Calu3 (cell line): ENCODE measurements around the gene ASTN2. TPM values are rescaled to one million over a fixed set of nuclear protein-coding genes. Genes with fewer than 3 reads are reported as not detected.

Experiments used
- BruUV-seq: library from RNA; stranded (reverse); fragments of 400-500 nt; replicated peaks from 2 replicates; lab custom pipeline; 2021; lab: Mats Ljungman, UMichigan
- CTCF ChIA-PET: fragments of 300-600 bp; sonication (Branson Sonifier 250); formaldehyde crosslinking; loops from one replicate; lab custom pipeline; 2022; ENCODE audit warnings: antibody characterized with exemption; lab: Charles Lee
- DNase-seq: peaks from one replicate; pipeline ENCODE4 v3.0.0; 2022
- H3K27ac Mint-ChIP-seq: one replicate; pipeline ENCODE4 v1.8.0; 2022; ENCODE audit warnings: mixed read lengths; ENCODE audit not compliant: unreplicated experiment
- H3K27me3 Mint-ChIP-seq: one replicate; pipeline ENCODE4 v1.8.0; 2022; ENCODE audit warnings: mixed read lengths; ENCODE audit not compliant: unreplicated experiment
- H3K36me3 Mint-ChIP-seq: one replicate; pipeline ENCODE4 v1.8.0; 2022; ENCODE audit warnings: mild to moderate bottlenecking, moderate library complexity, mixed read lengths; ENCODE audit not compliant: insufficient read depth, unreplicated experiment
- H3K4me1 Mint-ChIP-seq: one replicate; pipeline ENCODE4 v1.8.0; 2022; ENCODE audit warnings: mild to moderate bottlenecking, low read depth, mixed read lengths; ENCODE audit not compliant: unreplicated experiment
- H3K4me3 Mint-ChIP-seq: one replicate; pipeline ENCODE4 v1.8.0; 2022; ENCODE audit warnings: mild to moderate bottlenecking, low read depth, moderate library complexity, mixed read lengths; ENCODE audit not compliant: unreplicated experiment
- H3K9me3 Mint-ChIP-seq: one replicate; pipeline ENCODE4 v1.8.0; 2022; ENCODE audit warnings: low read depth, mixed read lengths; ENCODE audit not compliant: unreplicated experiment
- CTCF ChIP-seq: fragments of 200-600 bp; IDR thresholded peaks from one replicate; pipeline ENCODE4 v1.8.0; 2022; ENCODE audit warnings: antibody characterized with exemption; ENCODE audit not compliant: unreplicated experiment
- intact Hi-C: fragments of 100-400 bp; cut with micrococcal nuclease; formaldehyde crosslinking; loops from one replicate; pipeline ENCODE4 v1.10.0; 2022; ENCODE audit not compliant: unreplicated experiment
- total RNA-seq: library from RNA; stranded (reverse); gene quantifications from 2 replicates; pipeline ENCODE4 v1.2.3, GENCODE V29; 2022

ASTN2 gene
- total RNA-seq, 1 experiment from 2014 or later, result 1.7 TPM

DNA sequence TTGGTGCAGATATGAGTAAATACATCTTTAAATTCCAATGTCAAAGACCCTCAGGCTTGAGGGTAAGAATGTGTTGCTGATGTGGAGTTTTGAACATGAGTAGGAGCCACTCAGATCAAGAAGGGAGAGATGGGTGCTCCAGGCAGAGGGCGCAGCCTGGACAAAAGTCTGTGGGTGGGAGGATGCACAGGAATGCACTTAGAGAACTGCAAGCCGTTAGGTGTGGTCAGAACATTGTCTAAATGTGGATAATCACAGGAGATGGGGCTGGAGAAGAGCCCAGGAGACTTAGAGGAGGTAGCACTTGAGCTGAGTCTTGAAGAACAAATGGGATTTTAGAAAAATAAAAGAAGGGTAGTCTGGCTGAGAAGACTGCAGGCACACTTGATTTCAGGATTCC lies 1005.7 kb downstream of the ASTN2 start:
- Mint-ChIP-seq H3K9me3 (peaks cover 2% of the 10 kb centered on the region), H3K4me3 (no peak overlapping the region), H3K27me3 (no peaks in the 10 kb centered on the region), H3K4me1 (no peaks in the 10 kb centered on the region), H3K27ac (no peak overlapping the region), H3K36me3 (no peaks in the 10 kb centered on the region)
- DNase-seq, result no peak
- CTCF ChIA-PET, result no interaction called here
- intact Hi-C loops, result no loop called here
- BruUV-seq, result no TSS peak
- no peak for TF ChIP-seq CTCF

DNA sequence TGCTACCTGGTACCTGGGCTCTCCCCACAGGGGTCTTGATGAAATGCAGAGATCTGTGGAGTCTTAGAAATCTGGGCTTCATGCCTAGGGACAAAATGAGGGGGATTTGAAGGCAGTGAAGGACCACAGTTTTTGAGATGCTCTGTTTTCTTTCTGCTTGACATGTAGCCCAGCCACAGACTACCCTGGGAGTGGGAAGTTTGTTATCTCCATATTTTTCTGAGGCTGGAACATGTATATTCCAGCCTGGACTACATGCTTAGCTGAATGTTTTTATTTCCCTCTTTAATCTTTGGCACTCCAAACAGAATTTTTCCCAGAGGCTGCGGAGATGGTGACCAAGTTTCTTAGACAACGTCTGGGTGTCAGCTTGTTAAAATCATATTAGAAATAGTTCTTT lies 1008.4 kb downstream of the ASTN2 start:
- CTCF ChIA-PET, result no interaction called here
- intact Hi-C loops, result no loop called here
- BruUV-seq, result no TSS peak
- Mint-ChIP-seq H3K9me3 (peaks cover 2% of the 10 kb centered on the region), H3K27ac (no peak overlapping the region), H3K27me3 (no peaks in the 10 kb centered on the region), H3K4me1 (no peaks in the 10 kb centered on the region), H3K4me3 (no peak overlapping the region), H3K36me3 (no peaks in the 10 kb centered on the region)
- TF ChIP-seq CTCF, result no peak
- DNase-seq, result no peak

GRCh38 chr9:116405321-116405720 lies 1009.5 kb downstream of the ASTN2 start:
- no peak overlapping the region for H3K4me3 Mint-ChIP-seq
- no peak for DNase-seq
- intact Hi-C loops, result no loop called here
- no peaks in the 10 kb centered on the region for H3K4me1 Mint-ChIP-seq
- CTCF ChIA-PET, result no interaction called here
- BruUV-seq, result no TSS peak
- no peak overlapping the region for H3K27ac Mint-ChIP-seq
- peaks cover 2% of the 10 kb centered on the region for H3K9me3 Mint-ChIP-seq
- no peaks in the 10 kb centered on the region for H3K36me3 Mint-ChIP-seq
- TF ChIP-seq CTCF, result no peak
- H3K27me3 Mint-ChIP-seq, result no peaks in the 10 kb centered on the region

- BruUV-seq, result no TSS peak
- no peaks in the 10 kb centered on the region for H3K36me3 Mint-ChIP-seq
- H3K4me1 Mint-ChIP-seq, result no peaks in the 10 kb centered on the region
- no peak overlapping the region for H3K4me3 Mint-ChIP-seq
- no peak for DNase-seq
- no peak for TF ChIP-seq CTCF
- H3K27ac Mint-ChIP-seq, result no peak overlapping the region
- intact Hi-C loops, result no loop called here
- H3K9me3 Mint-ChIP-seq, result peaks cover 5% of the 10 kb centered on the region
- CTCF ChIA-PET, result no interaction called here
- H3K27me3 Mint-ChIP-seq, result no peaks in the 10 kb centered on the region
Measured at GRCh38 chr9:116404228-116404627, 1010.6 kb downstream of the ASTN2 start.
